IMR-90 (cell line): Measurements from ENCODE around the gene GPR135. TPM values are rescaled to one million over a fixed set of nuclear protein-coding genes. Genes with fewer than 3 reads are reported as not detected.

Experiments used
- ATAC-seq: fragments of 200-7000 bp; cut with Tn5 transposase; 2 replicates; pipeline ENCODE4 v1.9.1; 2020; ENCODE audit warnings: low read depth, mild to moderate bottlenecking, moderate library complexity
- BruUV-seq: library from RNA; stranded (reverse); fragments of 400-500 nt; replicated peaks from 2 replicates; lab custom pipeline; 2021; lab: Mats Ljungman, UMichigan
- CTCF ChIA-PET: fragments of 300-600 bp; formaldehyde crosslinking; extraction: SDS; loops from one replicate; lab custom pipeline; 2021; ENCODE audit warnings: antibody characterized with exemption; lab: Yijun Ruan, JAX
- POLR2A ChIA-PET: fragments of 300-600 bp; sonication (Branson Sonifier 250); formaldehyde crosslinking; loops from one replicate; lab custom pipeline; 2022; ENCODE audit warnings: antibody characterized with exemption; ENCODE audit not compliant: unreplicated experiment; lab: Charles Lee
- DNase-seq: peaks from one replicate; pipeline ENCODE4 v3.0.0; 2013
- H2AFZ ChIP-seq: replicated peaks from 2 replicates; pipeline ENCODE3; 2013; ENCODE audit warnings: low read length, mild to moderate bottlenecking; ENCODE audit not compliant: poor library complexity
- H2AK5ac ChIP-seq: 2 replicates; pipeline ENCODE4 v1.6.1; 2013; ENCODE audit warnings: low read depth, low read length, inconsistent platforms
- H2AK9ac ChIP-seq: replicated peaks from 2 replicates; pipeline ENCODE3; 2013; ENCODE audit warnings: mild to moderate bottlenecking, low read depth, low read length, moderate library complexity; ENCODE audit not compliant: poor library complexity
- H2BK120ac ChIP-seq: 2 replicates; pipeline ENCODE4 v1.6.1; 2013; ENCODE audit warnings: low read depth, low read length, inconsistent platforms
- H2BK15ac ChIP-seq: 3 replicates; pipeline ENCODE4 v1.6.1; 2013; ENCODE audit warnings: low read depth, low read length, inconsistent platforms
- H2BK20ac ChIP-seq: 2 replicates; pipeline ENCODE4 v1.6.1; 2013; ENCODE audit warnings: low read depth, mild to moderate bottlenecking, inconsistent platforms, low read length, moderate library complexity
- H2BK5ac ChIP-seq: 2 replicates; pipeline ENCODE4 v1.6.1; 2013; ENCODE audit warnings: mild to moderate bottlenecking, low read depth, low read length, inconsistent platforms; ENCODE audit not compliant: poor library complexity, severe bottlenecking
- H3K14ac ChIP-seq: replicated peaks from 2 replicates; pipeline ENCODE4 v1.6.1; 2013; ENCODE audit warnings: low read depth, low read length, inconsistent platforms
- H3K18ac ChIP-seq: 2 replicates; pipeline ENCODE4 v1.6.1; 2013; ENCODE audit warnings: low read depth, low read length, control low read depth
- H3K23ac ChIP-seq: 2 replicates; pipeline ENCODE4 v1.6.1; 2013; ENCODE audit warnings: low read depth, low read length, inconsistent platforms
- H3K27ac ChIP-seq: 2 replicates; pipeline ENCODE4 v1.5.1; 2013; ENCODE audit warnings: mild to moderate bottlenecking, control low read depth, low read length; ENCODE audit not compliant: insufficient read depth
- H3K27me3 ChIP-seq: 2 replicates; pipeline ENCODE4 v1.6.1; 2013; ENCODE audit warnings: low read length; ENCODE audit not compliant: control insufficient read depth, insufficient read depth
- H3K36me3 ChIP-seq: 2 replicates; pipeline ENCODE4 v1.6.1; 2013; ENCODE audit warnings: low read length, mixed read lengths; ENCODE audit not compliant: control insufficient read depth, insufficient read depth
- H3K4ac ChIP-seq: 2 replicates; pipeline ENCODE4 v1.6.1; 2013; ENCODE audit warnings: low read depth, low read length, inconsistent platforms
- H3K4me1 ChIP-seq: 2 replicates; pipeline ENCODE4 v1.6.1; 2013; ENCODE audit warnings: low read length, mixed read lengths; ENCODE audit not compliant: control insufficient read depth, insufficient read depth
- H3K4me2 ChIP-seq: 2 replicates; pipeline ENCODE4 v1.6.1; 2013; ENCODE audit warnings: low read depth, mild to moderate bottlenecking, control low read depth, low read length, moderate library complexity
- H3K4me3 ChIP-seq: 2 replicates; pipeline ENCODE4 v1.5.1; 2013; ENCODE audit warnings: low read depth, mild to moderate bottlenecking, control low read depth, low read length, moderate library complexity; ENCODE audit not compliant: insufficient read depth
- H3K56ac ChIP-seq: 2 replicates; pipeline ENCODE4 v1.6.1; 2013; ENCODE audit warnings: low read length, inconsistent platforms; ENCODE audit not compliant: insufficient read depth; ENCODE audit errors: extremely low read depth
- H3K79me1 ChIP-seq, 2 experiments: 2 replicates each; pipeline ENCODE4 v1.6.1; 2013; ENCODE audit warnings: low read length in 2 of 2, inconsistent platforms in 1 of 2, low read depth in 1 of 2
- H3K9ac ChIP-seq: 2 replicates; pipeline ENCODE4 v1.6.1; 2013; ENCODE audit warnings: low read depth, low read length, control low read depth
- H3K9me1 ChIP-seq: 2 replicates; pipeline ENCODE4 v1.6.1; 2013; ENCODE audit warnings: low read length, inconsistent platforms; ENCODE audit not compliant: insufficient read depth
- H3K9me3 ChIP-seq: 2 replicates; pipeline ENCODE4 v1.6.1; 2013; ENCODE audit warnings: low read length; ENCODE audit not compliant: control insufficient read depth, insufficient read depth
- H4K20me1 ChIP-seq: 2 replicates; pipeline ENCODE4 v1.6.1; 2013; ENCODE audit warnings: low read length, inconsistent platforms; ENCODE audit not compliant: insufficient read depth
- H4K5ac ChIP-seq: 2 replicates; pipeline ENCODE4 v1.6.1; 2013; ENCODE audit warnings: mild to moderate bottlenecking, low read depth, low read length, control low read depth
- H4K8ac ChIP-seq, 2 experiments: 2 replicates each; pipeline ENCODE4 v1.6.1; 2013; ENCODE audit warnings: low read depth in 2 of 2, low read length in 2 of 2, control low read depth in 1 of 2, inconsistent platforms in 1 of 2
- H4K91ac ChIP-seq: 2 replicates; pipeline ENCODE4 v1.6.1; 2013; ENCODE audit warnings: low read depth, low read length, inconsistent platforms; ENCODE audit not compliant: insufficient read depth
- CEBPB ChIP-seq: IDR thresholded peaks from 2 replicates; pipeline ENCODE4 v1.6.1; 2012; ENCODE audit warnings: low read depth, low read length, improper control_type of control experiment
- MAZ ChIP-seq: IDR thresholded peaks from 2 replicates; pipeline ENCODE4 v1.6.1; 2012; ENCODE audit warnings: low read depth, mild to moderate bottlenecking, low read length, improper control_type of control experiment, moderate library complexity, borderline replicate concordance
- RAD21 ChIP-seq: IDR thresholded peaks from 2 replicates; pipeline ENCODE4 v1.6.1; 2012; ENCODE audit warnings: low read length, improper control_type of control experiment
- WGBS, 2 experiments: methylation state at CpG; one replicate each; pipeline versions ENCODE4 v1.1.5 to v1.1.7; 2013; ENCODE audit warnings: missing lambda C conversion rate in 2 of 2; ENCODE audit not compliant: insufficient read length in 1 of 2; ENCODE audit errors: extremely low coverage in 2 of 2; 5-methylcytosine and 5-hydroxymethylcytosine counted together
- dilution Hi-C: fragments of 300-500 bp; cut with HindIII; formaldehyde crosslinking; loops from one replicate; pipeline ENCODE4 v1.14.3; 2018; ENCODE audit warnings: low sequenced_read_pairs; ENCODE audit not compliant: unreplicated experiment
- in situ Hi-C: fragments of 300-500 bp; cut with MboI; formaldehyde crosslinking; loops from 3 replicates; pipeline ENCODE4 v1.14.3; 2019; ENCODE audit warnings: low sequenced_read_pairs, inconsistent platforms, mixed read lengths
- intact Hi-C: fragments of 100-400 bp; cut with micrococcal nuclease; formaldehyde crosslinking; loops from 2 replicates; pipeline ENCODE4 v1.10.0; 2022
- polyA plus RNA-seq, 3 experiments: library from polyadenylated mRNA; depleted of rRNA; stranded (reverse); fragments of >200 nt; gene quantifications; 2 replicates each; pipeline ENCODE4 v1.2.3, GENCODE V29; 2012; ENCODE audit warnings: low replicate concordance in 1 of 3
- total RNA-seq: library from RNA; depleted of rRNA; stranded (reverse); fragments of >200 nt; gene quantifications from 2 replicates; pipeline ENCODE4 v1.2.3, GENCODE V29; 2012

Gene GPR135
- total and polyA plus RNA-seq, 2 of the 4 experiments (the other 2 are of a cell fraction): 1.3 to 2.4 TPM

- intact Hi-C loops: loop anchor here (1.0 kb wide), 4 partner anchors 69 to 677 kb away; partner anchors contain the start of gene CCDC175
- dilution Hi-C loops: no loop called here
- Histone ChIP-seq H3K36me3 (peaks cover 5% of the 10 kb centered on the region; the same call in 1 of the 2 replicates), H2BK20ac (no peak overlapping the region), H4K5ac (no peak overlapping the region), H4K8ac (no peak overlapping the region), H2BK120ac (no peak overlapping the region), H3K56ac (no peak overlapping the region), H2AK9ac (no peak overlapping the region), H2AFZ (no peak overlapping the region), H3K9ac (no peak overlapping the region), H3K9me1 (0 out of 2 replicates have a peak, but pooled peaks cover 2% of the 10 kb centered on the region), H3K4me2 (no peak overlapping the region), H4K91ac (no peak overlapping the region), H4K20me1 (no peaks in the 10 kb centered on the region), H3K18ac (no peak overlapping the region), H3K9me3 (no peaks in the 10 kb centered on the region), H2BK15ac (no peak overlapping the region), H3K4me1 (no peaks in the 10 kb centered on the region), H2BK5ac (no peak overlapping the region), H3K4me3 (no peak overlapping the region), H3K23ac (no peak overlapping the region), H3K27me3 (no peaks in the 10 kb centered on the region), H2AK5ac (no peak overlapping the region), H3K14ac (no peak overlapping the region), H3K4ac (no peak overlapping the region), H3K27ac (no peak overlapping the region), H3K79me1 (no peaks in the 10 kb centered on the region; a peak in 1 of 4 replicates)
- in situ Hi-C loops: loop anchor here (5.0 kb wide), 1 partner anchor 65 kb away; no protein-coding TSS in a partner anchor
- ATAC-seq: no peak
- no TSS peak for BruUV-seq
- TF ChIP-seq RAD21 (no peak), MAZ (no peak), CEBPB (no peak)
- POLR2A ChIA-PET: no interaction called here
- DNase-seq: no peak
- WGBS, 2 experiments: no CpG with 5 or more reads among the region's 3 CpGs
- CTCF ChIA-PET: interaction anchor here (0.7 to 1.6 kb wide), 6 partner anchors 12 to 71 kb away, joined by 3 to 19 read pairs (median 6); partner anchors contain the start of gene CCDC175
These were observed 42.5 kb upstream of the GPR135 start for GRCh38 chr14:59507752-59508103.
